GOT3 (cell line): ENCODE measurements around the gene ATP5F1D.

ENCODE experiments used
- DNase-seq: peaks from one replicate; lab custom pipeline; 2025; ENCODE audit warnings: mixed read lengths; lab: John Stamatoyannopoulos, UW

Gene ATP5F1D

DNA sequence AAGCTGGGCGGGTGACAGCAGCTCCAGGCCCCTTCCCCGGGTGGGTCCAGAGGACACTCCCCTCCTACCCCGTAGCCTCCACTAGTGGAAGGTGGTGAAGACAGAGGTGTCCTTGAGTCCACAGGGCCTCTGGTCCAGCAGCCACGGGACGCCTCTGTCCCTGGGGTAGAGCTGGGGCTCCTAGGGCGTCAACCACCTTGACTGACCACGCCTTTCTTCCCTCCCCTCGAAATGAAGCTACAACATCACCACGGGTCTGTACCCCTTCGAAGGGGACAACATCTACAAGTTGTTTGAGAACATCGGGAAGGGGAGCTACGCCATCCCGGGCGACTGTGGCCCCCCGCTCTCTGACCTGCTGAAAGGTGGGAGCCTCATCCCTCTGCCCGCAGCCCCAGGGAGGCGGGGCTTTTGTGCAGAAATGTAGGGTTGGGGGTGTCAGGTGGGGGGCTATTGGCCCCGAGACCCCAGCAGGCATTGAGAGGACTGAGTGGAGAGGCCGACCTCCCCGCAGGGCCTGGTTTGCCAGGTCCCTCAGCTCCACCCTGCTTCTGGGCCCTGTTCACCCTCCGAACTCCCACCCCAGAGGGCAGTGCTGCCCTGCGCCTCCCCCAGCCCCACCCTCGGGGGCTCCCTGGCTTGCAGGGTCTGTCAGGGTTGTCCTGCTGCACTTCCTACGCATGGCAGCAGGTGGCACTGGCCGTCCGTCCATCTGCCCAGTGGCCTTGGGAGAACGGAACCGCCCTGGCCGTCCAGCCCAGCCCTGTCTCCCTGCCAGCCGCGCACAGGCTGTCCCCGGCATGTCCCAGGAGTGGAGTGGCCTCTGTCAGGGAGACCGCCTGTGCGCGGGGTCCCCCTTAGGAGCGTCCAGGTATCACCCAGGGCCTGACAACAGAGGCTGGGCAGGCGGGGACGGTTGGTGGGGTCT, 20.3 kb upstream of the ATP5F1D start:
- DNase-seq = no peak

GRCh38 chr19:1221904-1222255, 19.7 kb upstream of the ATP5F1D start:
- no peak for DNase-seq

- DNase-seq = no peak
Measured at GRCh38 chr19:1222394-1222793, 19.2 kb upstream of the ATP5F1D start.

- no peak for DNase-seq
Measured at GRCh38 chr19:1223018-1223855, 18.3 kb upstream of the ATP5F1D start.

DNA sequence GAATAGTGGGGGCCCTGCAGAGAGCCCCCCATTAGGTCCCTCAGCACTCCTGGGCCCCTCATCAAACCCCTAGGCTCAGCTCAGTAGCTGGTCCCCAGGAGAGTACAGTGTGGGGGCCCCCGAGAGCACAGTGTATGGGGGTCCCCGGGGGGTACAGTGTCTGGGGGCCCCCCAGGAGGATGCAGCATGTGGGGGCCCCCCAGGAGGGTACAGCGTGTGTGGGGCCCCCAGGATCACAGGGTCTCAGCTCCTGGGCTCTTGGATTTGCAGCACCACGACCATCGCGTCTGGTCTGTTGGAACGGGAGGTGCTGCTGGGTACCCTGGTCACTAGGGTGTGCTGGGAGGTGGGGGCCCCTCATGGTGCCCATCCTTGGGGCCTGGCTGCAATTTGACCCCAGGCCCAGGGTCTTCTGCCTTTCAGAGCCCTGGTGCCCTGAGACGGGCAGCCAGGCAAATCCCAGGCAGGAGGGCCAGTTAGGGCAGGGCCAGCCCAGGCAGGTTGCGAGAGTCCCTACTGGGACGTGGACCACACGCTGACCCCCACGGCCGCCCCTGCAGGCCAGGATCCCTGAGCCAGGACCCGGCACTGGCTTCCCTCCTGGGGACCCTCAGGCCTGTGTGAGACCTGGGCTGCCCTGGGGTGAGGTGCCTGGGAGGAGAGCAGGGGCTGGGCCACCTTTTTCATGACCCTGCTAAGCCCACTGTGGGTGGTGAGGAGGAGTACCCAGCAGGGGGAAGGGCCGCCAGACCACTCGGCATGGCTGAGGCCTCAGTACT, 17.3 kb upstream of the ATP5F1D start:
- no peak for DNase-seq

- no peak for DNase-seq
Measured at GRCh38 chr19:1224847-1225246, 16.7 kb upstream of the ATP5F1D start.

DNA sequence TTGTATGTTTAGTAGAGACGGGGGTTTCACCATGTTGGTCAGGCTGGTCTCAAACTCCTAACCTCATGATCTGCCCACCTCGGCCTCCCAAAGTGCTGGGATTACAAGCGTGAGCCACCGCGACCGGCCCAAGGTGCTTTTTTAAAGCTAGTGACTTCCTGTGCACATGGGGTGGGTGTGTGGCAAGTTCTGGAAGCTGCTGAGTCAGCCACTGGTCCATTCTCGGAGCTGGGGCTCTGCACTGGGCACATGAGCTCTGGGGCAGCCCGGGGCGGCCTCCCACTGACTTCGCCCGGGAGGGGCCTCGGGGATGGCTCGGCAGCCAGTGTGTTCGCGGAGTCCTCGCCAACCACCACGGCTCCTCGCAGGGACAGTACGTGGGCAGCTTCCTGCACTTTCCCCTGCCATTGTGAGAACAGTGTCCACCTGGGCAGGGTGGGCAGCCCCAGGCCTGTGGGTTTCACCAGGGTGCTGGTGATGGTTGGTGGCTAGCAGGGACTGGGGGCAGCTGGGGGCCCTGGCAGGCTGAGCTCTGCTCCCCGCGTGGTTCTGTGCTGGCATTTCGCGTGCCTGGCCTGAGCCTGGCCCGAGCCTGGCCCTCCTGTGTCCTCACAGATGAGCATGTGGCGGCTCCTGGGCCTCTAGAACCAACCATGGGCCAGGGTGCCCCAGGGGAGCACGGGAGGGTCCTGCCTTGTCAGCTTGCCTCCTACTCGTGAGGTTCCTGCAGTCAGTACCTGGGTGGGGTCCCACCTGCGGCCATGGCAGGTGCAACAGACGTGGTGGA, 15.9 kb upstream of the ATP5F1D start:
- DNase-seq = no peak

GRCh38 chr19:1226227-1226518, 15.4 kb upstream of the ATP5F1D start:
- DNase-seq = no peak

DNA sequence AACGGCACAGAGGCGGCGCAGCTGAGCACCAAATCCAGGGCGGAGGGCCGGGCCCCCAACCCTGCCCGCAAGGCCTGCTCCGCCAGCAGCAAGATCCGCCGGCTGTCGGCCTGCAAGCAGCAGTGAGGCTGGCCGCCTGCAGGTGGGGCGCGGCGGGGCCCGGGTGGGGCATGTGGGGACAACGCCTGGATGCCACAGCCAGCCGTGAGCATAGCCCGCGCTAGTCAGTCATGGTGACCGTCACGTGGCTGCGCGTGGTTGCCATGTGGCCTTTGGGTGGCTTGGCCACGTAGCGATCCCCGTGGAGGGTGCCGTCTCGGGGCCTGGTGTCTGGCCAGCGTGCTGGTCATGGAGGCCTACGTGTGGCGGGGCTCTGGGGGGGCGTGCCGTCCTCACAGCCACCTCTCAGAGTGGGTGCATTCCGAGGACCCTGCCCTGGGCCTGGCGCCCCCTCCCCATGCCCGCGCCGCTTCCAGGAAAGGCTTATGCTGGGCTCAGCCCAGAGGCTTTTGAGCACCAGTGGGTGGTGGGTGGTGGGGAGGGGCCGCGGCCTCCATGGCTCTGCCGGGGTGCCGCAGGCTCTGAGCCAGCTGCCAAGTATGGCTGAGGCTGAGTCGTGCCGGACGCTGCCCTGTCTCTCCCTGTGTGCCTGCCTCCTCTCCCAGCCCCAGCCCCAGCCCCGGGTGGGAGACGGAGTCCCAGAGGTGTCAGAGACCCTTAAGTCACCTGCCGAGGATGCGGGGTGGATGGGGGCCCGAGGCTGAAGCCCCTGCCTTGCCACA, 14.8 kb upstream of the ATP5F1D start:
- no peak for DNase-seq

DNA sequence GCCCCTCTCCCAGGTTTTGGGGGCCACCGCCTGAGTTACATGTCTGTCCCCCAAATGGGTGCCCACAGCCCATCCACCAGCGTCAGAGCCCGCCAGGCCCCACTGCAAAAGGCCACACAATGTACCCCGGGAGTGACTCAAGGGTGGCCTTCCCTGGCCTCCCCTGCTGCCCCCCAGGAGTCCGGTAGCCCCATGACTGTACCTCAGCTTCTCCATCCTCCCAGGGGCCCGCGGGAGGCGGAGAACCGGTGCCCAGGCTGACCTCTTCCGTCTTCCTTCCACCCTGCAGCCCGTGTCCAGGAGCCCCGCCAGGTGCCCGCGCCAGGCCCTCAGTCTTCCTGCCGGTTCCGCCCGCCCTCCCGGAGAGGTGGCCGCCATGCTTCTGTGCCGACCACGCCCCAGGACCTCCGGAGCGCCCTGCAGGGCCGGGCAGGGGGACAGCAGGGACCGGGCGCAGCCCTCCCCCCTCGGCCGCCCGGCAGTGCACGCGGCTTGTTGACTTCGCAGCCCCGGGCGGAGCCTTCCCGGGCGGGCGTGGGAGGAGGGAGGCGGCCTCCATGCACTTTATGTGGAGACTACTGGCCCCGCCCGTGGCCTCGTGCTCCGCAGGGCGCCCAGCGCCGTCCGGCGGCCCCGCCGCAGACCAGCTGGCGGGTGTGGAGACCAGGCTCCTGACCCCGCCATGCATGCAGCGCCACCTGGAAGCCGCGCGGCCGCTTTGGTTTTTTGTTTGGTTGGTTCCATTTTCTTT, 14.1 kb upstream of the ATP5F1D start:
- no peak for DNase-seq

DNA sequence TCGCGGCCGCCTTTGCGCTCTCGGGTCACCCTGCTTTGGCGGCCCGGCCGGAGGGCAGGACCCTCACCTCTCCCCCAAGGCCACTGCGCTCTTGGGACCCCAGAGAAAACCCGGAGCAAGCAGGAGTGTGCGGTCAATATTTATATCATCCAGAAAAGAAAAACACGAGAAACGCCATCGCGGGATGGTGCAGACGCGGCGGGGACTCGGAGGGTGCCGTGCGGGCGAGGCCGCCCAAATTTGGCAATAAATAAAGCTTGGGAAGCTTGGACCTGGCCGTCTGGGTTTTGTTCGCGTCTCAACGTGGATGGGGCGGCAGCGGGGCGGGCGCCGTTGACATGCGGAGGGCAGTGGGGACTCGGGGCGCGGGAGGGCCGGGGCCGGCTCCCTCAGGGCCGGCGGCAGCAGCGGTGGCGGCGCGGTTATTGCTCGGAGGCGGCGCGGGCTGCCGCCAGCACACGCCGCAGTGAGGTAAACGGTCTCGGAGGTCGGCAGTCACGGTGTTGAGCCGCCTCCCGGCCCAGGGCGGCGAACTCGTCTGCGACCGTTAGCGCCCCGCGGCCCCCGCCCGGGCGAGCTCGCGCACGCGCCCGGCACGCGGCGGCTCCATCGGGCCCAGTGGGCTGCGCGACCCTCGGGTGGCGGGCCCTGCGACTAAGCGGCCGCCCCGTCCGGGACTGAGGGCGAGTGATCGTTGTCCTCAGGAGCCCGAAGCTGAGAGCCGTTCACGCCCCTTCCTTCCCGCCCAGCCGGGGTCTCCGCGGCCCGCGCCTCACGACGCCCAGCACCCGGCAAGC, 13.2 kb upstream of the ATP5F1D start:
- DNase-seq = no peak

DNA sequence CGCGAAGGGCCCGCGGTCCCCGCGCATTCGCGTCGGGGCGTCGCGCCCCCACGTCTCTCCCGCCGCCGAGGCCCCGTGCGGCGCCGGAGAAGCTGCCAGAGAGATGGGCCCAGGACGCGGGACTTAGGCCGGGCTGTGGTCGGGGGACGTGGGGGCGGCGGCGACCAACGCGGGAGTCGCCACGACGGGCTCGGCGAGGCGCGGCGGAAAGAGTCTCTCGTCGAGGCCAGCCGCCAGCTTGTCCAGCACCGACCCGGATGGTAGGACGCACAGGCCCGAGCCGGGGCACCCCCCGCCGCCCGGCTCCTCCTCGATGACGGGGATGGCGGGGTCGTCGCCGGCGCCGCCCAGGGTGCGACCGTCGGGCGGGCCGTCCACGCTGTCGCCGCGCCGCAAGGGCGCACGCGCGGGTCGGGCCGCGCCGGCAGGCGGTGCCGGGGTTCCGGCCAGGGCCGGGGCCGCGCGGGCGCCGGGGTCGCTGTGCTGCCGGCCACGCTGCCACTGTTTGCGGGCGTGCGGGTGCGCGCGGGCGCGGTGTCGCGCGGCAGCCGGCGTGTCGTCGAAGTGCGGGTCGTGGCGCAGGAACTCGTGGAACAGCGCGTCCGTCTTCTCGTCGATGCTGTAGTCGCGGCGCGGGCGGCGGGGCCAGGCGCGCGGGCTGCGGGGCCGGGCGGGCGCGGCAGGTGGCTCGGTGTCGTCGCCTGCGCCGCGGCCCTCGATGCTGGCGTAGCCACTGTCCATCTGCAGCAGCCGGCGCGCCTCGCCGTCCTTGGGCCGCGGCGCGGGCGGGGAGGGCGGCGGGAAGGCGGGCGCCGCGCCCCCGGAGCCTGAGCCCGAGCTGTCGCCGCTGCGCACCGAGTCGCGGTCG, 12.3 kb upstream of the ATP5F1D start:
- no peak for DNase-seq

DNA sequence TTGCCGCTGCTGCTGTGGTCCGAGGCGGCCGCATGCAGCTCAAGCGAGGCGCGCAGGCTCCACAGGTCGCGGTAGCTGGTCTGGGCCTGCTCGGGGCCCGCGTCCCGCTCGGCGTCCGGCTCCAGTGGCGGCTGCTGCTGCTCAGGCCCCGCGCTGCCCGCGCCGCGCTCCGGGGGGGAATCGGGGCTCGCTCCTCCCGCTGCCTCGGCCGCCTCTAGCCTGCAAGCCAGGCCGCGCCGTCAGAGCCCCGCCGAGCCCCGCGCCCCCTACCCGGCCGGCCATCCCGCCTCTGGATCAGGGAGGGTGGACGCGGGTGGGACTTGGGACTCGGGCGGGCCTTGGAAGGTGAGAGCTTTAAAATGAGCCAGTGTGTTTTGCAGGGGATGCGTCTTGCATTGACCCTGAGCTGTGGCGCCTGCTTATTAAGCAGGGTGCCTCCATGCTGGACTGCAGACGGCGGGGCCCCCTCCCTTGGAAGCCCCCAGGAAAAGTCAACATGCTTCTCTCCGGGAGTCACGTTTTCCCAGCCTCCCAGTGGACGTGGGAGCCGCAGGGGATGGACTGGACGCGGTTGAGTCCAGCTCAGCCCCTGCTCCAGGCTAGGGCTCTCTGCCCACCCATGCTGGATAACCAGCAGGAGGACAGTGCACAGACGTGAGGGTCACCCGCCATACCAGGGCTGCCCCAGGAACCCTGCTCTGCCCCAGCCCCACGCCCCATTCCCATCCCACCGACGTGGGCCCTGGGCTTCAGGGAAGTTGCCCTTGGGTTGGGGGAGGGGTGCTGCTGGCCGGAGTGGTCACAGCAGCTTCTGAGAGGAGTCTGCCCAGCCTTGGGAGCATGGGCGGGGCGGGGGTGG, 11.4 kb upstream of the ATP5F1D start:
- DNase-seq = no peak

GRCh38 chr19:1230783-1231489, 10.6 kb upstream of the ATP5F1D start:
- no peak for DNase-seq

DNA sequence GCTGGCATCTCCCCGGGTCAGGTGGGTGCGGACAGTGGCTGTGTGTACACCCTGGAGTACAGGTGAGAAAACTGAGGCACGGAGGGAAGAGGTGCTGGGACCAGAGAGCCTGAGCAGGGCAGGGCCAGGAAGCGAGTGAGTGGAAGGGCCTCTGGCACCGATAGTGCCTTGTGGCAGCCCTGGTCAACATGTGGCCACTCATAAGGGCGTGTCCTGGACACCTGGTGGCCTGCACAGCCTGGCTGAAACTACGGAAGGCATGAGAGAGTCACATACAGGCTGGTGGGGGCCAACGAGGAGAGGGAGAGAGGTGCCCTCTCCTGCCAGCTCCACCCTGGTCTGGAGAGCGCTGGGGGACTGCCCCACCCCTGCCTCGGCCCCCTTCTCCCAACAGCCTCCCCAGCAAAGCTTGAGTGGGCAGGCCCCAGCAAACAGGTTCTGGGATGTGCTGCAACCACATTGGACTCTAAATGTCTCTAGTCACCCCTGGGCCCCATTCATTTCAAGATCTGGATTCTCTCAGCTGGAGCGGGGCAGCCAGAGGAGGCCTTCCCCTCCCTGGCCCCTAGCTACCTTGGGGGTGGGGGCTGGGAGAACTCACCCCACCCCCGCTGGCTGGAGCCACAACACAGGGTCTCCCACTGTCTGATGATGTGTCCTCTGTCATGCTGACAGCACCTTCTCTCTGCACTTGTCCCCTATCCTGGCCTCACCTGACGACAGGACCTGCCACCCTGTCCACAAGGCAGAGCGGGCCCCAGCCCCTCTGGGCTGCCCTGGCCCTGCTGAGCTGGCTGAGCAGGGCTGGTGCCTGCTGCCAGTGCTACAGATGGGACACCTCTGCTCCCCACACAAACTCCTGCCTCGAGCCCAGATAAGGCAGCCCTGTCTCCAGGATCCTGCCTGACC, 9.6 kb upstream of the ATP5F1D start:
- no peak for DNase-seq

DNA sequence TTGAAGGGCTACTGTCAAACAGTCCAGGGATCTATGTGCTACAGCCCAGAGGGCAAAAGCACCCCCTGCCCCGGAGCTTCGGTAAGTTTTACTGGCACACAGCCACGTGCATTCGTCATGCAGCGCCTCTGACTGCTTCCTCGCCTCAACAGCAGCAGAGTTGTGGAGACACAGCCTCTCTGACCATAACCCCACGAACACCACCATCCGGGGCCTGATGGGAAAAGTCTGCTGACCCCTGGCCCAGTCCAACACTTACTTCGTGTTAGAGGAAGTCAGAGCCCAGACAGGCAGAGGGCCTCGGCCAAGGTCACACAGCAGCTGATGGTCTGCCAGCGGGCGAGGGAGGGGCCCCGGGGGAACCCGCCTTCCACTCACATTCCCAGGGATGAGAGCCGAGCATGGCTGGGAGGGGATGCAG, 8.9 kb upstream of the ATP5F1D start:
- DNase-seq = no peak
